Left cardiac atrium (tissue), 4 donors: ENCODE results near the gene TMEM151B. TPM values are rescaled to one million over a fixed set of nuclear protein-coding genes. Genes with fewer than 3 reads are reported as not detected.

Experiments
- ATAC-seq, 2 donors: fragments of 200-7000 bp; cut with Tn5 transposase; one replicate each; pipeline ENCODE4 v1.9.1; 2020; ENCODE audit warnings: mild to moderate bottlenecking in 2 of 2, moderate library complexity in 2 of 2
- DNase-seq: peaks from one replicate; pipeline ENCODE4 v3.0.0-alpha.2; 2020
- intact Hi-C, 2 donors: fragments of 100-400 bp; cut with DNase I; formaldehyde crosslinking; loops; one replicate each; pipeline versions ENCODE4 v1.14.1 to v1.15.1; 2022 to 2023
- total RNA-seq, 2 donors: library from RNA; stranded (reverse); fragmentation: NEBNext Ultra II Directional; extraction: Animal tissue kit (Norgen Biotek cat#: 25700); gene quantifications; one replicate each; pipeline ENCODE4 v1.2.1, GENCODE V29; 2021
- donor health status: DM: no; HTN: yes; CAD: no.
- donor health status: DM: no; HTN: yes; CAD: no; lungs with severe emphysema.
- donor health status: DM: yes; HTN: yes; CAD: no.
- donor health status: Dilated cardiomyopathy.

TMEM151B gene
- total RNA-seq, 2 donors from 2014 or later: 0.05 TPM; not detected in 1

- intact Hi-C loops: no loop called here
- ATAC-seq: no peak
- DNase-seq: no peak
Measured at GRCh38 chr6:44258921-44259320, 11.3 kb upstream of the TMEM151B start.

GRCh38 chr6:44260011-44260410 lies 10.2 kb upstream of the TMEM151B start:
- no peak for DNase-seq
- ATAC-seq: no peak
- intact Hi-C loops: loop anchor here in 1 of 2 donors (10.0 kb wide), 1 partner anchor 165 kb away; no protein-coding TSS in a partner anchor

- ATAC-seq (no peak), DNase-seq (no peak)
- intact Hi-C loops: loop anchor here in 1 of 2 donors (10.0 kb wide), 1 partner anchor 166 kb away; no protein-coding TSS in a partner anchor
Measured at GRCh38 chr6:44260451-44261297, 9.6 kb upstream of the TMEM151B start.

- no peak for ATAC-seq
- DNase-seq: no peak
- intact Hi-C loops: loop anchor here in 1 of 2 donors (10.0 kb wide), 1 partner anchor 167 kb away; no protein-coding TSS in a partner anchor
Measured at GRCh38 chr6:44261581-44261980, 8.7 kb upstream of the TMEM151B start.

DNA sequence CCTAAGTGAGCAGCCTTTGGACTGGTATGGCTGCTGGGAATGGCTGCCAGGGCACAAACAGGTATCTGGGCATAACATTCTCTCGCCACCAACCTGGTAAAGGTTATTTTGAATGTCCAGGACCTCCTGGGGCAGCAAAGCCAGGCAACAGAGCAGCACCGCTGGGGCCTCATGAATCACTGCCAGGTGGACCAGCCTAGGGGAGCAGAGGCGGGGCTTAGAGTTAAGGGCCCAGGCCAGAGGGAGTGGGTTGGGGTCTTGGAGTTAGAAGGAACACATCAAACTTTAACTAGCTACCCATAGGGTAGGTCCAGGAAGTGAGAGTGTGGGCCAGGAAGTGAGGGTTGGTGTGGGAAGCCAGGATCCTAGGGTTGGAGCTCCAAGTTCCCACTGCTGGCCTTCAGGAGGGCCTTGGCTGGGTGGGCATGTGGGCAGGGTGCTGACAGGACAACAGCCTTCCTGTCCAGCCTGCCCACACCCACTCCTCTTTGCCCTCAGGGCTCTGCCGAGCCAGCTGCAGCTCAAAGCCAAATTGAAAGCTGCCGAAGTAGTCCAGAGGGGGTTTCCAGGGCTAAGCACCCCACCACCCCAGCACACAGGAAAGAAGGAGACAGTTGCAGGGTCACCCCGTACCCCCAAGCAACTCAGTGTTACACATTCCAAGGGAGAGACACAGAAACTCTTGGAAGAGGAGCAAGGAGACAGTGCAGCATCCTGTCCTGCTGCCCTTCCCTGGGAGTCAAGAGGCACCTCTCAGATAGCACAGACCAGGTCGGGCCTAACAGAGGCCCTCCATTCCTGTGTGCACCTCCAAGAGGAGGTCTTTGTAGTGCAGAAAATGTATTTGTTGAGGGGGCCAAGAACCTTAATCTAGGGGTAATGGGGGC lies 7.5 kb upstream of the TMEM151B start:
- peak; percentile 23 for DNase-seq

GRCh38 chr6:44263354-44264100 lies 6.7 kb upstream of the TMEM151B start:
- intact Hi-C loops: loop anchor here in 1 of 2 donors (10.0 kb wide), 1 partner anchor 169 kb away; no protein-coding TSS in a partner anchor
- peak; percentile 23 for DNase-seq
- peak in 1 of 2 donors; percentile 1 for ATAC-seq

More for the DNA sequence above, 7.5 kb upstream of the TMEM151B start:
- no peak for ATAC-seq
- intact Hi-C loops: loop anchor here in 1 of 2 donors (10.0 kb wide), 1 partner anchor 168 kb away; no protein-coding TSS in a partner anchor

DNA sequence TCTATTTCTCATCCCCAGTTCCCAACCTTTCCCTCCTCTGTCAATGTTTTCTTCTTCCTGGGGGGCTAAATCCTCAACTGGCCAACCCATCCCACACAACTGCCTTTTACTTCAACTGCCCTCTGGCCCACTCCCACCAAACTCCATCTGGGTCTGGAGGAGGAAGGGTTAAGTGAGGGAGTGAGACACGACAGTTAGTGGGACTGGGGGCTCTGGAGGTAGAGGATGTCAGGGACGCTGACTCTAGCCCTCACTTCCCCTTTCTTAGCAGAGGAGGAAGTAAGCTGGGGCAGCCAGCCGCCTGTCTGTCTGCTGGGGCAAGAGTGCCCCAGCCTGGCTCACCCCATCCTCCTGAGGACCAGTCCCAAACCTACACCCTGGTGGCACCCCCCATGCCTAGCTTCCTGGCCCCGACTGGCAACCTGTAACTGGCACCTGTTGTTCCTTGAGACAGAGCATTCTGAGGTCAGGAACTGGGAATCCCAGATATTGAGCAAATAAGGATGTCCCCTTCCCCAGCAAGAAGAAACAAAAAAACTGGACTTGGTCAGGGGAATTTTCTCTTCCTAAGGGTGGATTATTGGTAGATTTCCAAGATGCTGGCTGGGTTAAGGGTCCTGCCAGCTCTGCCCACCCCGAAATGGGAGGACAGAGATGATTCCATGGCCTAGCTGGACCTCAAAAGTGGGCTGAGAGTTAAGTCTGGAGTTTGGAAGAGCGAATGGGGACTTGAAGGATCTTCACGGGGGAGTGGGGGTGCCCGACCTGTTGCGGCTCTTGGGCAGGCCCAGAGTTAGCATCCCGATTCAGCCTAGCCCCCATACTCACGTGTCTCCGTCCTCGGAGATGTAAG lies 5.9 kb upstream of the TMEM151B start:
- intact Hi-C loops: loop anchor here in 1 of 2 donors (10.0 kb wide), 1 partner anchor 170 kb away; no protein-coding TSS in a partner anchor
- DNase-seq (no peak), ATAC-seq (peak in 1 of 2 donors; percentile 8)

- ATAC-seq: peak; percentile 94 to 95
- peak; percentile 98 for DNase-seq
- intact Hi-C loops: loop anchor here in 1 of 2 donors (10.0 kb wide), 1 partner anchor 170 kb away; no protein-coding TSS in a partner anchor
Measured at GRCh38 chr6:44265007-44265721, 5.1 kb upstream of the TMEM151B start, which contains the start of gene NFKBIE. Gene NFKBIE, minus strand, starts transcription at chr6:44265551. Its CDS starts 205 bp downstream, at chr6:44265346.

- DNase-seq: no peak
- ATAC-seq: no peak
- intact Hi-C loops: loop anchor here in 1 of 2 donors (2.0 to 10.0 kb wide), 2 partner anchors 71 to 171 kb away; no protein-coding TSS in a partner anchor
Measured at GRCh38 chr6:44265722-44266233, 4.5 kb upstream of the TMEM151B start.

DNA sequence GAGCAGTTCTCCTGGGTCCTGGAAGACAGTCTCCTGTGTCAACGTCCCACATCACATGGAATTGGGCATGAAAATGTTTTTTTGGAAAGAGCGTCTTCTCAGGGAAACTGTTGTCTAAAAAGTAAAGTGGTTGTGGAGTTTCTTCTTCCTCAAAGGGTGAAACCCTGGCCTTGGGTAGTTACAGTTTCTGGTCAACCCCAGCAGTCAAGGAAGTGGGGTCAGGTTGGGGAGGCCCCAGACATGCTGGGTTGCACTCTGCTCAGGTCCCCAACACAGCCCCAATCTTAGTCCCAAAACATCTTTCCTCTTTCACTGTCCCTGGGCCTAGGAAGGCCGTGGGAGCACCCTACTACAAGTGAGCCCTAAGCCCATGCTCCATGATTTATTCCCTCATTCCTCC lies 3.9 kb upstream of the TMEM151B start:
- DNase-seq (no peak), ATAC-seq (no peak)
- intact Hi-C loops: loop anchor here in 1 of 2 donors (2.0 to 10.0 kb wide), 2 partner anchors 70 to 172 kb away; no protein-coding TSS in a partner anchor

DNA sequence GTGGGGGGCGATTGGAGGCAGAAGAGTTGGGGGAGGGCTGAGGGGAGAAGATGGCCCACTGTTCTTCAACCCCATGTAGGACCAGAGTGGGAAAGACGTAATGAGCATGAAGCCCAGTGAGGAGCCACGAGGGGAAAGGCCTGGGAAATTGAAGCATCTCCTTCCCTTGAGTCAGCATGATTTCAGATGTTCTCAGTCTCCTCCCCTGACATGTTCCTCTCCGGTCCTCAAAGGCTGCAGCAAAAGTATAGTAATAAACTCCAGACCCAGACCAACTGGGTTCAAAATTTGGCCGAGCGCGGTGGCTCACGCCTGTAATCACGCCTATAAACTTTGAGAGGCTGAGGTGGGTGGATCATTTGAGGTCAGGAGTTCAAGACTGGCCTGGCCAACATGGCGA lies 3.0 kb upstream of the TMEM151B start:
- ATAC-seq (no peak), DNase-seq (peak; percentile 8)
- intact Hi-C loops: loop anchor here in 1 of 2 donors (2.0 to 10.0 kb wide), 2 partner anchors 70 to 172 kb away; no protein-coding TSS in a partner anchor

DNA sequence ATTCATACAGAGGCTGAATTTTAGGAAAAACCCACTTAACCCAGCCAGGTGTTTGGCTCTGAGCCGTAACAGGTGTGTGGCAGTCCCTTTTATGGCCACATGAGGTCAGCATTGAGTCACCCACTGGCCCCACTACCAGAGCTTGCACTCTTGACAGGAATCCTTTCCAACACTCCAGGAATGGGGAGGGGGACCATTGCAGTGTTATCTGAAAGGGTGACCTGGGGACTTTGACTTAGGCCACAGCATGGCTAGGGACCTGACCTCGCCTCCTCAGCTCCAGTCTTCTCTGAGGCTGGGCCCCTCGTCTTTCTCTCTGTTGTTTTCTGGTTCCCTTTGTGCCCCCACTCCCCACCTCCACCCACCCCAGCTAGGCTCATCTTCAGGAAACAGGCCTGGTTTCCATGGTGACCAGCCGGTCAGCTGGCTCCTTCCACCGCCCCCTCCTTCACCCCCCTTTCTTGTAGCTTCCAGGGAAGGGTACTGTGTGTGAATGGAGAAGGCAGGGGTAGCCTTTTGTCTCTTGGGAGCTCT lies 2.1 kb upstream of the TMEM151B start:
- intact Hi-C loops: loop anchor here (2.0 to 10.0 kb wide), 2 partner anchors 71 to 173 kb away; no protein-coding TSS in a partner anchor
- peak in 1 of 2 donors; percentile 1 for ATAC-seq

DNA sequence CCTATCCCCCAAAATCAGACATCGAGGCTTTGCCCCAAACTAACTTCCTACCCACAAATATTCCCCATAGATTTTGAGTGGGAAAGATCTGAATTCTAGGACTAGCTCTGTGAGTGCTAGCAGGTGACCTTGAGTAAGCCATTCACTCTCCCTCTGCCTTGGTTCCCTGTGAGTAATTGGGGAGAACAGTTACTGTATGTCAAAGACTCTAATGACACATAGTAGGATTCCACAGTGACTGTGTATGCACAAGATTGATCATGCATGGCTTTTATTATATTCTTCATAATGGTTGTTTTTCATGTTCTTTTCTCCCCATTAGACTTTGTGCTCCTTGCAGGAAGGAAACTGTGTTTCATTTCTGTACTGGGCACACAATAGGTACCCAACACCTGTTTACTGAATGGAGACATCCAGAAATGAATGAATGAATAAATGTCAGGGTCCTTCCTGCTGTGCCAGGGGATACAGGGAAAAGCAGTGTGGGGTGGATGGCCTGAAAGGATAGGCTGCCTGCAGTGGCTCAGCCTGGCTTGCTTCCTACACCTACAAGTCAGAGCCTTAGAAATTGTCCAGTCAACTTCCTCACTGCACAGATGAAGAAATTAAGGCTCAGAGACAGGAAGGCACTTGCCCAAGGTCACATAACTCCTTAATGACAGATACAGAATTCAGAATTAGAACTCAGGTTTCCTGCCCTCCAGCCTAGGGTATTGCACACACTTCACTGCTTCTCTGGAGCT lies 901 bp upstream of the TMEM151B start:
- no peak for ATAC-seq
- intact Hi-C loops: loop anchor here (2.0 to 10.0 kb wide), 2 partner anchors 69 to 175 kb away; no protein-coding TSS in a partner anchor
- DNase-seq: peak; percentile 8

More for the DNA sequence above, 2.1 kb upstream of the TMEM151B start:
- DNase-seq: peak; percentile 31

DNA sequence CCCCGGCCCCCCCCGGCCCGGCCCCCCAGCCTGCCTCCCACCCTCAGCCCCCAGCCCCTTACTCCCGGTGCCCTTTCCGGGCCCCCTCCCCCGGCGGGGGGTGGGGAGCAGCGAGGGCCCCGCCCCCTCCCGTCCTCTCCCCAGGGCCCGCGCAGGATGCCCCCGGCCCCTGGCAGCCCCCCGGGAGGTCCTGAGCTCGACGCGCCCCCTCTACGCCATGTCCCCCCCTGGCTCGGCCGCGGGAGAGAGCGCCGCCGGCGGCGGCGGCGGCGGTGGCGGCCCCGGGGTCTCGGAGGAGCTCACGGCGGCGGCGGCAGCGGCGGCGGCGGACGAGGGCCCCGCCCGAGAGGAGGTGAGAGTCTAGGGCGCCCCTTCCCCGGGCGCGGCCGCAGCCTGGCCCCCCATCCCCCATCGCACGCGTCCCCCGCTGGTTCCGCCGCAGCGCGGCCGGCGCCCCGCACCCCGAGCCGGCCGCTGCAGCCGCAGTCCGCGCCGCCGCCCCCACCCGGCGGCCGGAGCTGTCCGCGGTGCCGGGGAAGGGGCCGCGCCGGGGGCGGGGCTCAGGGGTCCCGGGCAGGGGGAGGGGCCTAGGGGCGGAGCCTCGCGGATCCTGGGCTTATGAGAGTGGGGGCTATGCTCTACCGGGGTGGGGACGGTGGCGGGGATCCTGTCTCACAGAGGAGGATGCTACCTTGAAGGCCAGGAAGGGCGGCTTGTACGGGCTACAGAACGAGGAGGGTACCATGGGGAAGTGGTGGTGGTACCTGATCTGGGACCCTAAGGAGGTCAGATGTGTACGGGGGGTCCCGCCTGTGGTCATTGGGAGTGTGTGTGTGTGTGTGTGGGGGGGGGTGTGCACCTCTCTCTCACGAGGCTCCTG lies 516 bp downstream of the TMEM151B start:
- intact Hi-C loops: no loop called here
- DNase-seq (peak; percentile 13), ATAC-seq (peak in 1 of 2 donors; percentile 39)
